GM19463 (cell line): Measurements from ENCODE around the gene DGKE.

Experiments used
- ATAC-seq: cut with Tn5 transposase; IDR thresholded peaks from one replicate; pipeline ENCODE4 v1.9.1; 2021; ENCODE audit warnings: mild to moderate bottlenecking, moderate library complexity; ENCODE audit not compliant: unreplicated experiment

DGKE gene

GRCh38 chr17:56845934-56846333 lies 12.0 kb downstream of the DGKE start:
- ATAC-seq = no peak

DNA sequence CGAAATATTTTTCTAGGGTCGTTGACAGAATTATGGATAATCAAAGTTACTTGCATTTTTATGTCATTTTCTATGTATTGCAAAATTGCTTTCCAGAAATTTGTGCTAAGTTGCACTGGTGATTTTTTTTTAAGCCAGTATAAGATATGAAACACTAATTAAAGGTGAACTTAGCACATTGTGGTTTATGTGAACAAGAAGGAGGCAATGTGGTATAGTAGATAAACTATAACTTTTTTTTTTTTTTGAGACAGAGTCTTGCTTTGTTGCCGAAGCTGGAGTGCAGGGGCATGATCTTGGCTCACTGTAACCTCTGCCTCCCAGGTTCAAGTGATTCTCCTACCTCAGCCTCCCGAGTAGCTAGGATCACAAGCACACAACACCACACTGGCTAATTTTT lies 13.2 kb downstream of the DGKE start:
- no peak for ATAC-seq

- ATAC-seq = no peak
Observed at GRCh38 chr17:56849131-56849530, 15.2 kb downstream of the DGKE start.

DNA sequence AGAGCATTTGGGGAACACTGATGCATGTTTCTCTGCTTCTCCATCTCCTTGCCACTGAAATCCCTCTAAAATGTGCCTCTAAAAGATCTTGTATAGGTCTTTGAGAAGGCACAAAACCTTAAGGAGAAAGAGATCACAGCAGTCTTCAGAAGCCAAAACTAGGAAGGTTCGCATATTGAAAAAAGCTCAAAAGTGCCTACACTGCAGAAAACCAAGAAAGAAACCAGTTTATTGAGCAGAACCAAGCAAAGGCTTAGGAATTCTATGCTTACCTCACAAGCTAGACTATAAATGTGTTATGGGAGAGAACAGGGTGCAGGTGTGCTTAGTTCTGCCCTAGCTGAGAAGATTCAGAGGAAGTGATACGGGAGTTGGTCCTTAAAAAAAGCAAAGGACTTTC lies 16.6 kb downstream of the DGKE start:
- ATAC-seq = no peak

GRCh38 chr17:56851008-56851407 lies 17.1 kb downstream of the DGKE start:
- ATAC-seq = no peak

- ATAC-seq = no peak
Observed at GRCh38 chr17:56861899-56862298, 27.9 kb downstream of the DGKE start.

DNA sequence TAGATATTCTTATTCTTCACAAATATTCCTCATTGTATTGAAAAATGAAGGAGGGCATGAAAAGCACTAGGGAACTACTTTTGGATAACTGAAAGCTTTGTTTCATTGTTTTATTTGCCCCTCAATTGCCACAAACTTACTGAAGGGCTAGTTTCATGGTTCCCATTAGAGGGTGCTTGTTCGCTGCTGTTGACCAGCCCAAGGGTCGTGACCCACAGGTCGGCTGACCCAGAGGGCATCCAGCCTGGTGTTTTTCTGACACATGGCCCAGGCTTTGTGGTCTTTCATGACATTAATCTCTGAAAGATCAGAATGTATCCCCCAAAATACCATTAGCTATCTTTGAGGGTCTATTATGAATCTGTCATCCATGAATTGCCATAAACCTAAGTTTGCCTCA lies 30.0 kb downstream of the DGKE start:
- ATAC-seq = no peak

GRCh38 chr17:56866076-56866475 lies 32.1 kb downstream of the DGKE start:
- ATAC-seq = no peak

GRCh38 chr17:56866496-56866895 lies 32.5 kb downstream of the DGKE start:
- no peak for ATAC-seq

- ATAC-seq = no peak
Observed at GRCh38 chr17:56867948-56868376, 34.0 kb downstream of the DGKE start.

DNA sequence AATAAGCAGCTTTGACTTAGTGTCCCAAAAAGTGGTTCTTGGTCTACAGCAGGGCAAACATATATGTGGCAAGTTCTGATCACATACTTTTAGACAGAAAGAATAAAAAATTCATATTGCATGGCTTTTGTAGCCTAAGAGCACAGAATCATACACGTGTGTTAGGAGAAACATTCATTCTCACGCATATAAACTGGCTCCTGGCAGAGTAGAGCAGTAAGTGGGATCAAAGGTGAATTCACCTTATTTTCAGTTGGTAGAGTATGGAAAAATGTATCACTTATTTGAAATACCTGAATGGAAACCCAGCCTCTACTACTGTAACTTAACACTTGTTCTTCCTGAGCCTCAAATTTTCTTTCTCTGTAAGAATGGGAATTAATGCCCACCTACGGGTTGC lies 34.8 kb downstream of the DGKE start:
- ATAC-seq = no peak

DNA sequence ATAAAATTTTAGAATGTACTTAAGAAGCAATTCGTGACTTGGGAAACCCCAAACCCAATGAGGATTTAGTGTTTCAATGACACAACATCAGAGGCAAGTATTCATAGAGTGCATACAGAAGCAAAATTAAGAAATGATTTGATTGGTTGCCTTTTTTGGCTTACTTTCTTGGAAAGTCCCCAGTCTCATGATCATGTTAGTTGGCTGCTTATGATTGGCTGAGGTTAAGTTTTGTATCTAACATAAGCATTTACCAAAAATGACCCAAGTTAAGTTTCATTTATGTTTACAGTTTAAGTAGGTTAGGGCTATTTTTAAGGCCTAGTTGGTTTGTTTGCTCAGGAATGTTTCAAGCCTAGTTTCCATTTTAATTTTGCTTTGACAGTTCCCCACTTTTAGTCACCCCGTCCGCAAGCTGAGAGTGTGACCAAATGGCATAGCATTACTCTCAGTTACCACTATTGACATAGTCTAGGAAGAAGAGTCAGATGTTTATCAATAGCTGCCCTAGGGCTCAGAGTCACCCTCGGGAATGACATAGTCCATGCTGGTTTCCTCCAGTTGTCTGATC lies 36.2 kb downstream of the DGKE start:
- ATAC-seq = no peak

GRCh38 chr17:56876766-56877179 lies 42.8 kb downstream of the DGKE start:
- no peak for ATAC-seq

GRCh38 chr17:56879280-56879679 lies 45.3 kb downstream of the DGKE start:
- no peak for ATAC-seq

GRCh38 chr17:56880133-56880532 lies 46.2 kb downstream of the DGKE start:
- ATAC-seq = no peak

DNA sequence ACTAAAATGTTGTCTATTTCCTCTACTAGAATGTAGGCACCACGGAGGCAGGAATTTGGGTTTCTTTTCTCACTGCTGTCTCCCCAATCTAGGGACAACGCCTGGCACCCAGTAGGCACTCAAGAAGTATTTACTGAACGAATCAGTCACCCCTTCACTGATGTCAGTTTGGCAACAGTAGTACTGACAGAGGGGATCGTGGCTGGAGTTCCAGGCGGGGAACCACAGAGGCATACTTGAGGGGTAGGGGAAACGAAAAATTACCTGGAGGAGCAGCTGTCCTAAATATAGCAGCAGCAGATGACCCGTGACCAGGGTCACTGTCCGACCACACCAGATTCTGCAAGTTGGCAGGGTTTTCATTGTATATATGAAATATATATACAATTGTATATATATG lies 46.6 kb downstream of the DGKE start:
- ATAC-seq = no peak

DNA sequence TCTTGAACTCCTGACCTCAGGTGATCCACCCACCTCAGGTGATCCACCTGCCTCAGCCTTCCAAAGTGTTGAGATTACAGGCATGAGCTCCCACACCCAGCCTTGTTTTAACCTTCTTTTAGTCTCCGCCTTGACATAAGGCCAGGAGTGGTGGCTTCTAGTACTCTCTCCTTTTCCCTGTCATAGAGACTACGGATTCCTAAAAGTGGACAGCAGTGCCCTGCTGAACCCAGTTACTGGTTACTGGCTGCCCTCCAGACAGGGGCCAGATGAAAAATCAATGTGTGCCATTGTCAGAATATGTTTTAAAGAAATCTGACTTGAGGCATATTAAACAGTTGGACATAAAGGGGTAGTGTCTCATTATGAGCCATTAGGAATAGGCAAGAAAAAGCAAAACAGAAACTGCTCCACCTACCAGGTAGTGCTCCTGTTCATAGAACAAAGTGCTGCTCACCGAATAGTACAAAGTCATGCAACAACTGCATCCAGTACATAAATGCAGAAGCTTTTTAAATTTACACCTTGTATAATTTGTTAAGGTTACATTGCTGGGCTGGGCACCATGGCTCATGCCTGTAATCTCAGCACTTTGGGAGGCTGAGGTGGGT lies 47.8 kb downstream of the DGKE start:
- ATAC-seq = no peak

DNA sequence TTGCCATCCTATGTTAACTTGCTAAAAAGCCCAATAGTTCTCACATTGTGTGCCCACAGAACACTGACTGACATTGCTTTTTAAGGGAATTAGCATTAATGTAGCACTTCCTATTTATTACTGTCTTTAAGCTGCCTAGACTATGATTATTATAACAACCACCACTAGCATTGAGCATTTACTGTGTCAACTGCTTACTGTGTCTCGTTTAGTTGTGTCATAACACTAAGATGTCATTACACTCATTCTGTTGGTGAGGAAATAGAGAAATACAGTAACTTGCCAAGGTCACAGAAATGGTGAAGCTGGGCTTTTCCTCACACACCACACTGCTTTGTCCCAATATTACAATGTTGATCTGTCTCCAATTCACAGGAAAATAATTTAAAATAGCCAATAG lies 49.7 kb downstream of the DGKE start:
- no peak for ATAC-seq

DNA sequence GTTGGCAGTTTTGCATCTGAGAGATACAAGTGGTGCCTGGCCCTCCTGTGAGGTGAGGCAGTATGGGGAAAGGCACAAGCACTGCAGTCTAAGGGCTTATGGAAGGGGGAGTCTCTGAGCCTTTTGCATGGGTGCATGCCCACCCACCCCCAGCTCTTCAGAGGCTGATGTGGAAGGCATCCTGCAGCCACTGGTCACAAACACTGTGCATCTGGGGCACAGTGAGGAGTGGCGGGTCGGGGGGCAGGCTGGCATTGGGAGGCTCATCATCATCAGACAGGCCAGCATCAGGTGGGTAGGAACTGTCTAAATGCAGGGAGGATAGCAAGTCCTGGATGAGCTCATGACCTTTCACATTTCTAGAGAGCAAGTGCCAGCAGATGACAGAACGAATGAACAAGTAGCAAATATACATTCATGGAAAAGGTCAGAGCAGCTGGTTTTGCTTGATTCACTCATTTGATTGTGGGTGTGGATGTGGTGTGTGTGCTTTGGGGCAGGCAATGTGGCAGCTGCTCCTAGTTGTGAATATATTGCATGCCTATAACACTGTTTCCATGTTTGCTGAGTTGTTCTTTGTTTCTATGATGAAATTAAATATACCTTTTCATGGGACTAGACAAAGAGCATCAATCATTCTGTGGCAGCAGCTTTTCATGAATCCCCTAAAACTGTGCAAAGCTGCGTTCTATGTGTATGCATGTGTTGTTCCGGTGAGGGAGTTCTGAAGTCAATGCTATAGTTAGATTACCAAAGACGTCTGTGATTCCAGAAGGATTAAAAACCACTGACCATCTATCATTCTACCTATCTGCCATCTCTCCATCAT lies 50.7 kb downstream of the DGKE start:
- ATAC-seq = no peak

GRCh38 chr17:56885312-56885657 lies 51.3 kb downstream of the DGKE start:
- no peak for ATAC-seq

DNA sequence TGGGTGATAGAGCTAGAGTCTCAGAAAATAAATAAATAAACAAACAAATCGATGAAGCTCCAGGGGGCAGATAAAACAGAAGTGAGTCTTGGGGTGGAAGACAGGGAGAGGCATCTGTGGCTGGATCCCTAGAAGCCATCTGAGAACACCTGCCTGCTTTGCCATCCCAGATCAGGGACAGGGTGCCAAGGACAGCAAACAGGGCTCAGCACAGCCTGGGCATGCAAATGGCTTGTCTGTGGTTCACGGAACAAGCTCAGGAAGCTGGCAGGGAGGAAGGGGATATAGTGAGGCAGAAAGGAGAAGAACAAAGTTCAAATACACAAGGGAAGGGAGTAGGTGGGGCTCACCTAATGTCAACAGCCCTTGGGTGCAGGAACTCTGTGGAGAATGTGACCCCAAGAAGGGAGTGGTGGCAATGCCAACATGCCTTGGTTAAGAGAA lies 52.4 kb downstream of the DGKE start:
- ATAC-seq = no peak

DNA sequence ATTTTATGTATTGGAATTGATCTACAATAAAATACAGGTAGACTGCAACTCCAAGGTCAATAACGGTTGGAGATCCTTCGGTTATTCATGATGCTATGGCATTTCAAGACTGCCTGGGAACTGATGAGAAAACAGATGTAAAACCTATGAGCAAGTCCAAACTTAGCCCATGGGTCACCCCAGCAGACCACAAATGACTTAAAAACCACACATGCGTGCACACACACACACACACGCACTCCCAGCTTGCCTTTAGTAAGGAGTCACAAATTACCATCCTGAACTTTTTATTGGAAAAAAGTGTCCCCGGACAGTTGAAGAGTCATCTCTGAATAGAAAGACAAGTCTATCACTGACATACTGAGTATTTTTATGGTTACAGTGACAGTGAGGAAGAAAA lies 53.2 kb downstream of the DGKE start:
- ATAC-seq = no peak
